Measurements from ENCODE around the gene TRABD2B.

- TF ChIP-seq CTCF (IDR thresholded peaks at IDR 0.05 in 2 of 3, conservative IDR thresholded peaks at IDR 0.05 in 1 of 3; ENCODE audit: borderline replicate concordance in 1 of 3, insufficient read depth in 1 of 3, low read depth in 2 of 3, low read length in 2 of 3) (no peak), EZH2 (IDR thresholded peaks at IDR 0.05) (no peak), POLR2AphosphoS5 (IDR thresholded peaks at IDR 0.05; ENCODE audit: low read depth, low read length) (no peak), MAX (IDR thresholded peaks at IDR 0.05) (no peak), SRF (IDR thresholded peaks at IDR 0.05; ENCODE audit: low read depth) (no peak), YY1 (IDR thresholded peaks at IDR 0.05; ENCODE audit: extremely low read depth, insufficient replicate concordance, low read depth, low read length) (no peak), CEBPB (IDR thresholded peaks at IDR 0.05; ENCODE audit: low read depth) (no peak), SIN3A (IDR thresholded peaks at IDR 0.05; ENCODE audit: low read depth) (no peak)
These were observed 96.1 kb downstream of the TRABD2B start for GRCh38 chr1:47901001-47901575.

Data from HCT116 (cell line).